HG03095 (cell line): ENCODE measurements around the gene LYRM7.
A peak's percentile ranks its signal among the peaks of the same experiment; 100 is the strongest.
"Not testable (repeated sequence)": the region's sequence is repeated elsewhere in the genome, so short reads cannot be mapped to it uniquely, and the experiment has no call there.

Experiments
- ATAC-seq: cut with Tn5 transposase; IDR thresholded peaks from one replicate; pipeline ENCODE4 v1.9.1; 2021; ENCODE audit warnings: moderate library complexity; ENCODE audit not compliant: unreplicated experiment

The LYRM7 gene

DNA sequence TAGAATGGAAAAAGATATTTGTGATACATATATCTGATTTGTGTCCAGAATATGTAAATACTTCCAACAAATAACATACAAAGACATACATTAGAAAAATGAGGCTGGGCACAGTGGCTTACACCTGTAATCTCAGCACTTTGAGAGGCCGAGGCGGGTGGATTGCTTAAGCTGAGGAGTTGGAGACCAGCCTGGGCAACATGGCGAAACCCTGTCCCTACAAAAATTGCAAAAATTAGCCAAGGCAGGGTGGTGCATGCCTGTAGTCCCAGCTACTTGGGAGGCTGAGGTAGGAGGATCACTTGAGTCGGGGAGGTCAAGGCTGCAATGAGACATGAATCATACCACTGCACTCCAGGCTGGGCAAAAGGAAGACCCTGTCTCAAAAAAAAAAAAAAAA, 47.0 kb downstream of the LYRM7 start:
- no peak for ATAC-seq

DNA sequence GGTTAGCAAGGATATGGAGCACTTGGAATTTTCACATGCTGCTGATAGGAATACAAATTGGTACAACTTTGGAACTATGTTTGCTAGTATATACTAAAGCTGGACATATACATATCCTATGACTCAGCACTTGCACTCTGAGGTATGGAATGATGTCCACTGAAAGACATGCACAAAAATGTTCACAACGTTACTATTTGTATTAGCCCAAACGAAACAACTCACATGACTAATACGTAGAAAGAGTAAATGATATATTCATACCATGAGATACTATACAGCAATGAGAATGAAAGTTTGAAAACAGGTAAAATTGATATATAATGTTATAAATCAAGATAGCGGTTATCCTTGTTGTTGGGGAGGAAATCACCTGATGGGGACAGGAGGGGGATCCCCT, 47.6 kb downstream of the LYRM7 start:
- peak; percentile 35 for ATAC-seq

DNA sequence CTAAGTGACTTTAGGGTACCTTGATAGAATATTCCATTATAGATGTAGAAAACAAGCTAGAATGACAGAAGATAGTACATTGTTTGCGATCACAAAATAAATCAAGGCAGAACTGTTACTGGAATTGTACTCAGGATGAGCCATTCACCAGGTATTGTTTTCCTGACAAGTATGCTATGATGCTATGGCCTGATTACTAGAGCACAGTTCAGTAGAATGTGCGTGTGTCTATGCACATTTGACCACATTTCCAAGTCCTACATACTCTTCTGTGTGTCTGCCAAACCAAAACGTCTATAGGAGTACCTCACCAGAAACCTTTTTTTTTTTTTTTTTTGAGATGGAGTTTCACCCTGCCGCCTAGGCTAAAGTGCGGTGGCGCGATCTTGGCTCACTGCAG, 49.8 kb downstream of the LYRM7 start:
- no peak for ATAC-seq

DNA sequence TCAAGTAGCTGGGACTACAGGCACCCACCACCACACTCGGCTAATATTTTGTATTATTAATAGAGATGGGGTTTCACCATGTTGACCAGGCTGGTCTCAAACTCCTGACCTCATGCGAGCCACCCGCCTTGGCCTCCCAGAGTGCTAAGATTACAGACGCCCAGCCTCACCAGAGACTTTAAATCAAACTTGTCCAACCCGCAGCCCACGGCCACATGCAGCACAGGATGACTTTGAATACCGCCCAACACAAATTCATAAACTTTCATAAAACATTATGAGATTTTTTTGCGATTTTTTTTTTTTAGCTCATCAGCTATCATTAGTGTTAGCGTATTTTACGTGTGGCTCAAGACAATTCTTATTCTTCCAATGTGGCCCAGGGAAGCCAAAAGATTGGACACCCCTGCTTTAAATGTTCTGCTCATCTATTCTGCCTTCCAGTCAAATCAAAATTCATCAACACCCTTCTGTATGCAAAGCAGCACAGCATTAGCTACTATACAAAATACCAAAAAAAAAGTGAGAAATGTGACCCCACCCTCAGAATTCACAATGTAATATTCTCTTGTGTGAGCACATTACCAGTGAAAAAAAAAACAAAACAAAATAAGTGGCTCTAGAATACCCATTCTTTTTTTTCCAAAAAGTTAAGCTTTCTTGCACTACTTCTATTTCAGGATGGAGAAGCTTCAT, 50.4 kb downstream of the LYRM7 start:
- no peak for ATAC-seq

DNA sequence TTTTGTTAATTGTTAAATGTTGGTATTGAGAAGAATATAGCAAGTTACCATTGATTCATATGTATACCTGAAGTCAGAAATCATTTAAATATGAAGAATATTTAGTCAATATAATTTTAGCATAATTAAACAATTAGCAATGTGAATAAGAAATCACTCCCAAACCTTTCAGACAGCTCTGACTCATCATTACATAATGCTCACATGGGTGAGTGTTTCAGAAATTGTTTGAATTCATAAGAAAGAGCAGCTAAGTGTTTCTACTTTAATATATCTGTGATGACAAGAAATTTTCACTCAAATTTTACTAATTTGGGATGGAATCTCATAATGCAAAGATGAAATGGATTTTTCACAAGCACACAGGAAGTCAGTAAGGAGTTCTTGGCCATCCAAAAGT, 51.1 kb downstream of the LYRM7 start:
- no peak for ATAC-seq

DNA sequence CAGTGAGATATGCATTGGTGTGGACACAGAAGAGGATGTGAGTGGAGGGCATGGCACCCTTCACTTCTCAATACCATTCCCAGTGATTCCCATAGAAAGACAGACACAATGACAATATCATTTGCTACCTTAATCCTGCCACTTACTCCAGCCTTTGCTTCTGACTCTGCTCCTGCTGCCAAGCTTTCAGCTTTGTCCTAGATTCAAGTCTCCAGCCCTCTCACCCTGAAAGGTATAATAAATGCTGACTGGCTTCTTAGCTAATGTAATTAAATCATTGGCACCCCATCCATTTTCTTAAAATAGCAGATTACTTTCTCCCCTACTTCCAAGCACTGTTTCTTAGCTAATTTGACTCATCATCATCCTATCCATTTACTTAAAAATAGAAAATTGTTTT, 52.0 kb downstream of the LYRM7 start:
- no peak for ATAC-seq

- ATAC-seq = no peak
Measured at GRCh38 chr5:131223751-131224386, 53.1 kb downstream of the LYRM7 start.

- ATAC-seq = peak; percentile 82
Measured at GRCh38 chr5:131224387-131225201, 53.9 kb downstream of the LYRM7 start.

- no peak for ATAC-seq
Measured at GRCh38 chr5:131225282-131225974, 54.7 kb downstream of the LYRM7 start.

GRCh38 chr5:131226899-131227298, 56.2 kb downstream of the LYRM7 start:
- no peak for ATAC-seq

- no peak for ATAC-seq
Measured at GRCh38 chr5:131228646-131229045, 57.9 kb downstream of the LYRM7 start.

GRCh38 chr5:131229623-131230022, 58.9 kb downstream of the LYRM7 start:
- no peak for ATAC-seq

DNA sequence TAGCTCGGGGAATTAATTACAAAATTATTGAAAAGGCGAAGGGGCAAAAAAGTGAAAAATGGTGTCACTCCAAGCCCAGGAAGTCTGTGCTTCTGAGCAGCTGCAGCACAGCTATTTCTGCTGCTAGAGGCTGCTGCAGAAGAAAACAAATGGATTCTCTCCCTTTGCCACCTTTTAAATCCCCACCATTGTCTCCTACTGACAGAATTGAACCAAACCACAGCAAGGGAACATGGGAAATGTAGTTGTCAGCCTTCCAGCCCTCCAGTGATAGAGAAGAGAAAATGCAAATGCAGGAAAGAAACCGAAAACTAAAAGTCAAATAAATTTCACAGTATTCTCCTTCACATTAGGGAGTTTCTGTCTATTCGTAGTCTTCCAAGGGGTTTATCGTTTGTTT, 59.7 kb downstream of the LYRM7 start:
- ATAC-seq = peak; percentile 80

- ATAC-seq = no peak
Measured at GRCh38 chr5:131239686-131240085, 68.9 kb downstream of the LYRM7 start.

GRCh38 chr5:131242728-131243255, 72.0 kb downstream of the LYRM7 start:
- ATAC-seq = no peak

- no peak for ATAC-seq
Measured at GRCh38 chr5:131245312-131245711, 74.6 kb downstream of the LYRM7 start.

- ATAC-seq = no peak
Measured at GRCh38 chr5:131245948-131246347, 75.2 kb downstream of the LYRM7 start.

GRCh38 chr5:131246504-131246903, 75.8 kb downstream of the LYRM7 start:
- ATAC-seq = no peak

DNA sequence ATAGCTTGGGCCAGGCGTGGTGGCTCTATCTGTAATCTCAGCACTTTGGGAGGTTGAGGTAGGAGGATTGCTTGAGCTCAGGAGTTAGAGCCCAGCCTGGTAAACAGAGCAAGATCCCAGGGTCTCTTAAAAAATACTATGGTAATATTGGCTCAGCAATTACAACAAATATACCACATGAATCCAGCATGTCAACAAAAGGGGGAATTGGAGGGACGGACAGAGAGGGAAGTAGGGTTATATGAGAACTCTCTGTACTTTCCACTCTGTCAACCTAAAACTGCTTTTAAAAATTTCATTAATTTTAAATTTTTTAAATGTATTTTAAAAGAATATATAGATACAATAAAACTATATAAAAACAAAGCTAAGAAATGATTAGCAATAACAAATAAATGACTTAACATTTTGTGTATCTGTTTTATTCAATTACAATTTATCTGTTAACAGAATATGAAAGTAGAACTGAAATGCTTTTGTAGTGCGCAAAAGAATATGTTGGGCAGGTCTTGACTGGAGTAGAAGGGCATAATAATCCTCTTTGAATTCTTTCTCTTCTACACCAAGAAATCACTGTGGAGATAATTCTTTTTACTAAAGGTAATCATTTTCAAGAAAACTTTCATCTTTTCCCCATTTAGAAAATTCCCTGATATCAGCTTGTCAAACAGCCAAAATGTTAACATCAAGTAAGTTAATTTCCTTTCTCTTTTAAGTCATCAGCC, 80.2 kb downstream of the LYRM7 start:
- no peak for ATAC-seq

GRCh38 chr5:131252824-131253171, 82.1 kb downstream of the LYRM7 start:
- peak; percentile 85 for ATAC-seq

- not testable (repeated sequence) for ATAC-seq
Measured at GRCh38 chr5:131254025-131254424, 83.3 kb downstream of the LYRM7 start.
